GM18511 (cell line): ENCODE measurements around the gene ARHGAP6.

ENCODE experiments used
- ATAC-seq: cut with Tn5 transposase; IDR thresholded peaks from one replicate; pipeline ENCODE4 v1.9.1; 2021; ENCODE audit warnings: mild to moderate bottlenecking, moderate library complexity; ENCODE audit not compliant: unreplicated experiment

ARHGAP6 gene

DNA sequence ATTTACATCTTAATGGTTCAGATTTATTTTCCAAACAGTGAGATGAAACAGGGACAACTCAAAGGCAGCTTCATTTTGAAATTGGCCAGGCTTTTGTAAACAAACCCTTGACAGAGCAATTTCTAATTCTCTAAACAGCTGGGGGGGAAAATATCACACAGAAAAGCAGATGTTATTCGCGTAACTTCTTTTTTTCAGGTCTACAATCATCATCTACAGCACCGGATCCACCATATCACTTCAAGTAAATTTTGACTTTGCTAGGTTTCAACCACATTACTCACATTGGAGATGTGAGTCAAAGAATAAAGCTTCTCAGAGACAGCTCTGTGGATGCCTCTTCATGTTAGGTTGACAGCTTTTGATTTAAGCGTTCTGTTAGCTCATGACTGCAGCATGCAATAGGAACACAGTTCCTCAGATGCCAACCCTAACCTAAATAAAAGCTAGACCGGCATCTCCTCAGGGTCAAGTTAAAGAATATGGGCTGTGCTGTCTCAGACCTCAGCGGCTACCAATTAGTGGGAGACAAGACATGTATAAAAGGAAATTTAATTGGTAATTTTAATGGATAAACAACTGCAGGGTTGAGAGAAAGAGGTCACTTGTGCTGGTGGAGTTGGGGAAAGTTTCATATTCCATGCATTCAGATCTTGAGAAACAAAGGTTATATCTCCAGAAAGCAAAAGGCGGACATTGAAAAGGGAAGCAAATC is 345.8 kb downstream of the ARHGAP6 start:
- ATAC-seq = no peak

DNA sequence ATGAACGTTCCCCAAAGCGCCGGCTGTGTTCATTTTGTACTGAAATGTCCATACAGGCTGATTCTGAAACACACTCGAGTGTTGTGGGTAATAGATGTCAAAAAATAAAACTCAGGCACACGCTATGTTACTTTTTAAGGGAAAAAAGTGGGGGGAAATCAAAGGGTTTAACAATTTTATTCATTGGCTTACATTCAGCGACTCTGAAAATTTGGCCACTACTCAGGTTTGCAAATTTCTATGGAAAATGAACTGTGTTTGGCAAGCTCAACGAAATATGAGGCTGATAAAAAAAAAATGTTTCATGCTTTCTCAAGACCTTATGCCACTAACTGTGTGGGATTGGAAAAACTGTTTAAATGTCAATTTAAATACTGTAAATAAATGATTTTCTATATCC is 354.0 kb downstream of the ARHGAP6 start:
- no peak for ATAC-seq

DNA sequence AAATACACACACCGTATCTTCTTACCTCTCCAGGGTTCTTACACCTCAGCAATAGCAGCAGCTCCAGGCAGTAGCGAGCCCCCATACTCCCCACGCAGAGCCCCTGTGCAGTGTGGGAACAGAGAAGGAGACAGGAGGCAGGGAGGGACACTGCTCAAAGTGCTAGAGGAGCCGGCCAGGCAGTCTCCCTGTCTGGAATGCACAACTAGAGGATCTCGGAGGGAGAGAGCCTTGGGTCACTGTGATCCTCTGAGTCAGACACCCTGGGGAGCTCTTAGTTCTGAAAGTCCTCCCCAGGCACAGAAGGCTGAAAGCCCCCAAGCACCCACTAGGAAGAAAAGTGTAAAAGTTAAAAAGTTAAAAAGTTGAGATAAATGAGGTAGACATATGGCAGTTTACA is 356.5 kb downstream of the ARHGAP6 start:
- ATAC-seq = no peak

DNA sequence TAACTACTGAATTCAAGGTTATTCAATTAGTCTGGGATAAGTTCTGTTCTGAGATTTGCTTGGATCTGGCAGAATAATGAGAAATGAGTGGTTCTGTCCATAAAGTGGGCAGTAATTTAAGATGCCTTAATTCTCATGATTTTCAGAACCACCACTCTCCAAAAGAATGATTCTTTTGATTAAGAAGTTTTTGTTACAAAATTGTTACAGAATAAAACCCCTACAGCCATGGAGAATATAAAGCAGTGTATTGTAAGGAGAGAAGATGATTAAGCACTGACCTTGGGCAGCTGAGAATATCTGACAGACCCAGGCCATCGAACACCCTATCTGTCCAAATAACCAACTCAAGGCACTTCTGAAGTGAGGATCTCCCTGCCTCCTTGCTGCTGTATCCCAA is 360.1 kb downstream of the ARHGAP6 start:
- no peak for ATAC-seq

DNA sequence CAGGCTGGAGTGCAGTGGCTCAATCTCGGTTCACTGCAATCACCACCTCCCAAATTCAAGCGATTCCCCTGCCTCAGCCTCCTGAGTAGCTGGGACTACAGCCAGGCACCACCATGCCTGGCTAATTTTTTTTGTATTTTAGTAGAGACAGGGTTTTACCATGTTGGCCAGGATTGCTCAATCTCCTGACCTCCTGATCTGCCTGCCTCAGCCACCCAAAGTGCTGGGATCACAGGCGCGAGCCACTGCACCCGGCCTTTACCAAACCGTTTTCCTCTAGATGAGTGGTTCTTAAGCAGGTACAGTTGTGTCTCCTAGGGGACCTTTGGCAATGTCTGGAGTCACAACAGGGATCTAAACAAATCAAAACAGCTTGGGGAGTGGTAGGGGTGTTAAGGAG is 360.9 kb downstream of the ARHGAP6 start:
- ATAC-seq = no peak

DNA sequence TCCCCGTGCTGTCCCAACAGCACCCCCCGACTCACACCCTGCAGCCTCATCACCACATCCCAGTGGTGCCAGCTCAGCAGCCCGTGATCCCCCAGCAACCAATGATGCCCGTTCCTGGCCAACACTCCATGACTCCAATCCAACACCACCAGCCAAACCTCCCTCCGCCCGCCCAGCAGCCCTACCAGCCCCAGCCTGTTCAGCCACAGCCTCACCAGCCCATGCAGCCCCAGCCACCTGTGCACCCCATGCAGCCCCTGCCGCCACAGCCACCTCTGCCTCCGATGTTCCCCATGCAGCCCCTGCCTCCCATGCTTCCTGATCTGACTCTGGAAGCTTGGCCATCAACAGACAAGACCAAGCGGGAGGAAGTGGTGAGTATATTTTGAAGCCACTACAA is 367.1 kb downstream of the ARHGAP6 start:
- no peak for ATAC-seq

DNA sequence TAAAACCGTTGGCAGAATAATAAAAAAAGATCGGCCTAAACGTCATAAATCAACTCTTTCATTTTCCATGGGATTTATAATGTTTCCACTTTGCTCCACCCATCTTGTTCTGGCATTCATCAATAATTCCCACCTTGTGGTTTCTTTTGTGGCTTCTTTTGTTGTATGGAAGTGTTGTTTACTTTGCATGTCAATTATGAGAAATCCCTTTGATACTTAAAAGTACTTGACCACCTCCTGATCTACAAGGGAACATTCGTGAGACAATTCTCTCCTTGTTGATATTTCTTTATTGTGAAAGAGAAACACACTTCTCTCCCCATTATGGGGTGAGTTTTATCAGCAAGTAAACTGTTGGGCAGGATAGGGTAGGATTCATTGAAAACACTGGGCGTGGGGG is 369.7 kb downstream of the ARHGAP6 start:
- no peak for ATAC-seq

DNA sequence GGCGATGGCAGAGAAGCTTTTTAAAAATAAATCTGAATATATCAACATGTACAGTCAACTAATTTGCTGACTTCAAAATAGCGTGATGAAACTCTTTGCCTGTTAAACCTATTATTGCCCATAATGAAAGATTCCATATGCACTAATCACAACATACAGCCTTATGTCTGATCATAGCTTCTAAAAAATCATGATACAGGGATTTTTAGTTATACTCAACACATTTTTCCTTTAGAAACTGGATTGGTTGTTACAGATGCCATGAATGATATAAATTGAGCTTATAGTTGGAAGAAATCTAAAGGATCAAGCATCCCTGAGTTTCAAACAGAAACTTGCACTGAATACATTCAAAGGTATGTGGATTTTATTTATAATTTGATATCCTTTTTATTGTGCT is 372.6 kb downstream of the ARHGAP6 start, which contains the start of gene AMELX:
Gene AMELX (plus strand): TSS at position 301 of the 400 bp plus-strand sequence. CDS start 1,376 bp downstream, outside the sequence.
- no peak for ATAC-seq

DNA sequence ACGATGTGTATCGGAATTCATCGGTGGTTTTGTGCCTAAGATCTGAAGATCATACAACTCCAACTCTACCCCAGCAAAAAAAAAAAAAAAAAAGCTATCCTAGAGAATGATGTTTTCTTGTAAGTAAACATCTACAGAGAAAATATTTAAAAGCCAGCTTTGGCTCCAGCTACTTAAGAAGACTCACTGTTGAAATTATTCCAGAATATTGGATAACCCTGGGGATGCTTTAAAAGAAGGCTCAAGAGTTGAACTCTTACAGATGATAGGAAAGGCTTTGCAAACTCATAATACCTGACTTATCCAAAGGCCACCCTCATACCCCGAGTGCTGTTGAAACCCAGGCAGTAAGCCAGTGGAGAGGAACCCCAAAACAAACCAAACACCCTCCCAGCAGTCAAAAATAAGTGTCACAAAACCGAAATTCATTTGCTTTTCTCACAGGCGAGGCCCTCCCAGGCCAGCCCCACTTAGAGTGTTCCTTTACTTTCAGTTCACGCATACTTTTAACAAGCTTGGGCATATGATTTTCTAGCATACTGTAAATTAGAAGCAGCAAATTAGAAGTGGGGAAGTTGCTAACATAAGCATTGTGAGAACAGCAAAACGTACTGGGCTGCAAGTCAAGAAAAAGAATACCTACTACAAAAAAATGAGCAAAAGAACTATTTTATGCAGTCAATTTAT is 375.2 kb downstream of the ARHGAP6 start:
- ATAC-seq = no peak

DNA sequence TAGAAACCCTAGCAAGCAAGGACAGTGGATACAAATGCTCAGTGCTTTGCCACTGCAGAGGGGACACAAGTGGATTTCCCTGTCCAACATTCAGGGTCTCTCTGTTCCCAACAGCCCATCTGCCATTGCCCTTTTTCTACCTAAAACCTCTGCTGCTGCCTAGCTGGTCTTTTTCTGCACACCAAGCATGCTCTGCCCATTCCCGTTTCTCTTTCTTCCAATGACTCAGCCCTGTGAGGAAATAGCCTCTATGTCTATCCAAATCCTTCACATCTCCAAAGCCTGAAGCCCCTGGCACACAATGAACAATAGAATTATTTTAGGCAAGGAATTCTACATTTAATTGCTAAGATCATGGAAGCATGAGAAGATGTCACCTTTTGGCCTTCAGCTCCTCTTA is 378.2 kb downstream of the ARHGAP6 start:
- no peak for ATAC-seq

DNA sequence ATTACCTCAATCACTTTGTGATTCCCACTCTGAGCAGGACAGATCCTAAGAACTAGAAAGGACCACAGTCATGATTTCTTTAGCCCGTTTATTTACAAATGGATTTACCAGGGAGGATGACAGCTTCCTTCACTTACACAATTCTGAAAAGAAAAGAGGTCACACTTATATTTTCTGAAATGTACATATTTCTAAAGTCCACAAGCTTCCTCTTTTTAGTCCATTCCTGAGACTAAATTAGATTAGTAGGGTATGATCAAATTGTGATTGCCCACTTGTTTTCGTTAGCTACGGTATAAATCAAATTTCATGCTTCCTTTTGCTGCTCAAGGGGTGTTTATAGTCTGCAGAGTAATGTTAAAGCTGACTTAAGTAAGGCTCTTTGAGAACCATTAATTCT is 380.1 kb downstream of the ARHGAP6 start:
- no peak for ATAC-seq

DNA sequence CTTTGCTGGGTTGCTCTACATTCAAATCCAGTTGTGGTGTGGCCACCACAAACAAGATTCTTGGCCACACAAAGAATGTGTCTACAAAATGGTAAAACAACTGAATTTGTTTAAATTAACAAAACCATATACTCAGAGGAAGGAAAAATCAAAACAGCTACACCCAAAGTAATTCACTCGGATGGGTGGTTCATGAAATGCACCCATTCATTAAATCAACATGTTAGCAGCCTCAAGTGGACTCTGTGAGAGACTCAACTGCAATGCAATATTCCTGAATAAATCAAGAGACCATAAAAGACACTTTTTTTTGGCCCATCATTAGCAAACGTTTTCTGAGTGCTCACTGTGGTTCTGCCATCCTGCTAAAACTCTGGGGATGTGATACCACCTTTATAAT is 383.7 kb downstream of the ARHGAP6 start:
- no peak for ATAC-seq

DNA sequence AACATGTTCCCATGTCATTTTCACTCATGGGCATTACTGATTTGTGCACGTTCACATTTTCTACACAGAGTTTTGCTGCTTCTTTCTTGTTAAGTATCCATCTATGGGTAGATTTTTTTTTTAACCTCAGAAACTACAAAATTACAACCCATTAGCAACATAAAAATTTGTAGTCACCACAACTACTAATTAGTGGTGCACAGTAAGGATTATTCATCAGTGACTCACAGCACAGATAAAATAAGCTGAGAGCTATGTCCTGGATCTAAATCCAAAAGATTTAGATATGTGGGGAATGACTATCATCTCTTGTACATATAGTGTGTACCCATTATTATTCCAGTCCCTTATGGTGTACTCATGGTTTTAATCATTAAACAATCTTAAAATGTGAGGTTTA is 392.2 kb downstream of the ARHGAP6 start:
- no peak for ATAC-seq

DNA sequence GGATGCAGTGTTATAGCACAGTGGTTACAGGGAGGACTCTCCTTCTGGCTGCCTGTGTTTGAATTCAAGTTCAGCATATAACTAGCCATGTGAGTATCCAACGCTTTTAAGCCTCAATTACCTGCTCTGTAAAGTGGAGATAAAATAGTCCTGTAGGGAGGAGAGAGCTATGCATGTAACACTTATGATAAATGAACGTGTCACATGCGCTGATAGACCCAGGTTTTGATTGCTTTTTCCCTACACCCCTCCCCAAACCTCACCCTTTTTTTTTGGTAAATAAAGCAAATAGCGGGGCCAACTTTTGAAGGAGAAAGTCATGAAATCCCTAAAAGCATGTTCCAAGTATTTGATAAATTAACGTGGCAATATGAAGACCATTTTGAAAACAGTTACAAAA is 392.9 kb downstream of the ARHGAP6 start:
- no peak for ATAC-seq

DNA sequence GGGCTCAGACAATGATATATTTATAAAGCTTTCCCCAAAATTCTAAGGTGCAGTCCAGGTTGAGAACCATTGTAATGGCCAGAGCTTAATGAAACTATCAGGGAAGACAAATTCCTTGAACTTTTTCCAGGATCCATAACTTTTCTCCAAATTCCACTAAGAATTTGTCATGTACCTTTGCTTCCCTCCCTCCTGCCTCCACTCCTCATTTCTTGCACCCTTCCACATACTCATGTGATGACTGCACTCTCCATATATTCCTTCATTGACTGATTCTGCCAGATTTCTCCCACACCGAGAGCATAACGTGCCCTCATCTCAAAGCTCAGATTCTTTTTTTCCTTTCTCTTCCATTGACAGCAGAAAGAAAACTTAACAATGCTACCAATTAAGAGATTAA is 393.4 kb downstream of the ARHGAP6 start:
- ATAC-seq = no peak

DNA sequence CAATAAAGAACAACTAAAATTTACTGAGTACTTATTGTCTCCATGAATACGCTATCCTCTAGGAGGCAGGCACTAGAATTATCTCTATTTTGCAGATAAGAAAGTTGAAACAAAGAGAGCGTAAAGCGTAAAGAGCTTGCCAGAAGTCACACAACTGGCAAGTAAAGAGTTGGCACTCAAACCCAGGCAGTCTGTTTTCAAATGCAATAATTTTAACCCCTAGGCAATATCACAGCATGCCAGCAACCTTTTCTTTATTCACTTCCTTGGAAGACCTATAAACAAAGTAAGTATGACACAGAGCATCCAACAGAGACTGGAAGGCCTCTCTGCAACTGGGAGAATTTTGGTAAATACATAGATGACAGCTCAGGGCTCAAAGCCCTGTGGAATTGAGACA is 395.7 kb downstream of the ARHGAP6 start:
- ATAC-seq = no peak

DNA sequence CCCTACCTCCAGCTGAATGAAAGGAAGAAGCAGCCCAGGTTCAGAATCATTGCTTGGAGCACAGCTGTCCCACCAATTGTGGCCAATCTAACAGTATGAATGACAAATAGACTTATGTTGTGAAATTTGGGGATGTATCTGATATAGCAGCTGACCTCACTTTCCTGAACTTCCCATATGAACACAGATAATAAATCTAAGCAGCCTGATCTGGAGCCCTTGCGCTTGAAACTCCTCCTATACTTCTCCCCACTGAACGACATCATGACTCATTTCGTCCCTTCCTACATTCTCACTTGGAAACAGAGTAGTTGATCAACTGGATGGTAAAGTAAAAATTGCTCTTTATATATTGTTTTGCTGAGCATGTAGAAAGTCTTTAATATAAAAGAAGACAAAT is 396.7 kb downstream of the ARHGAP6 start:
- ATAC-seq = no peak

DNA sequence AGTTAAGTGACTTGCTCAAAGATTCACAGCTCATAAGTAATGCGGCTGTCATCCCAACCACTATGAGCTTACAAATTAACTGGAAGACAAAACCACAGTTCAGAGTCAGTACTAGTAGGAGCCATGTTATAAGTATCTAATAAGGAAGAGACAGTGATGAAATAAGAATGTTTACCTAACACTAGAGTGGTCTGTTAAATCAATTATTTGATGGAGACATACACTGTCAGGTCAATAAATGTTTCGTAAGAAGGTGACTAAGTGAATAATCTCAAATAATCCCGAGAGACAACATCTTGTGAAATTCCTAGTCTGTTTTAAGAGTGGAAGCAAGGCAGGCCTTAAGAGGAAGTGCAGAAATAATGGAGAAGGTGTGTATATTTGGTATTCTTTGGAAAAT is 398.3 kb downstream of the ARHGAP6 start:
- no peak for ATAC-seq

DNA sequence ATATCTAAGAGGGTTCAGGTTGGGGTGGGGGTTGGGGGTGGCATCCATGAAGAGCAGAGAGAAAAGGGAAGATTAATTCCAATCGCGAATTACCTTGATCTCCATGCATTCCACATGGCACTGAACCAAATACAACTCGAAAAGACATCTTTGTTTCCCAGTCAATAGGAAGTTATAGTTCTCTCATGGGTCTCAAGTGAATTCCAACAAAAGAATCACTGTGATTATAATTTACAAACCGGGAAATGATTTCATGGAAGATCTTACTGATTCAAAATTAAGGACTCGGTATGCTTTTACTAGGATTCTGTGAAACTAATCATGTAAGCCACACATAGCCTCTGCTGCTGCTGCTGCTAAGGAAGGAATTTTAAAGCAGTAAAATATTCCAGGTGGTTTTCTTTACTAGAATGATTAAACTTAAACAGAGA is 399.1 kb downstream of the ARHGAP6 start:
- no peak for ATAC-seq

DNA sequence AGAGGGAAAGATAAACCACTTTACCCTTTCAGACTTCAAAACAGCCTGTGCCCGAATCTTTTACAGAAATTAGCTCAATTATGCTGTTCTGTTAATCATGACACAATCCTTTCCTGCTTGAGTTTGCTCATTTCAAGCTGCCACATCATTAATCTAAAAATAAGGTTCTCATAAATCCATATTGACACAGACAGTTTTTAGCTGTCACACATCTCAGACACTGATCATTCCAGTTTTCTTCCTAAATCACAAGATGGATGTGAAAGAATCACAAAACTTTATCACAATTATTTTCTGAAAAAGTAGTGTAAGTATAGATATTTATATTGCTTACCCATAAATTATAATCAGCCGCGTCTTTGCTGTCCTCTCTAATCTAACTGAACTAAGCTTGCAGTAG is 400.4 kb downstream of the ARHGAP6 start:
- no peak for ATAC-seq

DNA sequence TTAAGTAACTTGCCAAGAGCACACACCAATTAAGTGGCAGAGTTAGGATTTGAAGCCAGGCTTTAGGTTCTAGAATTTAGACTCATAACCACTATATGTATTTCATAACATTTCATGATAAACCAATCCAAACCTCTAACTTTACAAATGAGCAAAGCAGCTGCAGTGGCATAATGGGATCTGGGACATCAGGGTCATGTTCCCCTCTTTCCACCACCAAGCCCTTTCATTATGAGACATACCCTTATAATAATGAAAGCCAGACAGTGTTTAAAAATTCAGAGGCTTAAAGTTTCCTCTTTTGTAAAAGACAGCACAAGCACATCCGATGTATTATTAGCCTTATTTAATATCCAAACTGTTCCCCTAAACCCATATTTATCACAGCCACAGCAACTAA is 400.8 kb downstream of the ARHGAP6 start:
- ATAC-seq = no peak

DNA sequence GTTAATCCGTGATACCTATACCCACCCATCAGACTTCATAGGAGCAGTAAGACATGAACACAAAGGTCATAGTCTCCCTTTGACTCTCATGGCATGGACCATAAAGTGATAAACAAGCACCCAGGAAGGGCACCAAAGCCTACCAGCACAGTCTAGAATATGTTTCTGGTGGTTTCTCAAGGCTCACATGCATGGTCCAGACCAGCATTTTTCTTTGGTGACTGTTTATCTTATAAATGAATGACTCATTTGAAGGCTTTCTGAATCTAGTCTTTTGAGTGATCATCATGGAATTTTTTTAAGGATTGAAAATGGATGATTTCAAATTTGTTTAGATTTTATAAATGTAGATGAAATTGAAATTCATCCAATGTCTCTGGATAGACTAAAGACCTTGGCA is 404.5 kb downstream of the ARHGAP6 start:
- ATAC-seq = no peak

DNA sequence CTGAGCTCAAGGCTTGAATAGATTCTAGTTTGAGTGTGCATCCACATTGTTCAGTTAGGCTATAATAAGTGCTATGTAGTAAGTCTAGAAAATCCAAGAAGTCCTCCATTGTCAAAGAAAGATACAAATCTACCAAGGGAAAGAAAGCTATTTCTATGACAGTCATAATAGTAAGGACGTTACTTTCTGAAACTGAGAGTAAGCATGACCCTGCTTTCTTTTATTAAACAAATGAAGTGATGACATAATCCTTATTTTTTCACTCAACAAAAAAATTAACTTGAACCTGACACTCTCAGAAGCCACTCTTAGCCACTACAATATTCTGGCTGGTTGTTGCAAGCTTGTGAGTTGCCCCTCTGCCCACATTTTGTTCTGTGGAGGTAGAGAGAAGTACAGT is 406.3 kb downstream of the ARHGAP6 start:
- no peak for ATAC-seq
